GM19023 (cell line): ENCODE measurements around the gene ESYT1.

Source experiments
- ATAC-seq: cut with Tn5 transposase; IDR thresholded peaks from one replicate; pipeline ENCODE4 v1.9.1; 2021; ENCODE audit warnings: mild to moderate bottlenecking, moderate library complexity; ENCODE audit not compliant: unreplicated experiment

The ESYT1 gene

GRCh38 chr12:56127888-56128669, at the start of gene ESYT1:
ESYT1 (plus strand) TSS chr12:56128267; CDS start chr12:56128320, 53 bp downstream.
- peak; percentile 91 for ATAC-seq

DNA sequence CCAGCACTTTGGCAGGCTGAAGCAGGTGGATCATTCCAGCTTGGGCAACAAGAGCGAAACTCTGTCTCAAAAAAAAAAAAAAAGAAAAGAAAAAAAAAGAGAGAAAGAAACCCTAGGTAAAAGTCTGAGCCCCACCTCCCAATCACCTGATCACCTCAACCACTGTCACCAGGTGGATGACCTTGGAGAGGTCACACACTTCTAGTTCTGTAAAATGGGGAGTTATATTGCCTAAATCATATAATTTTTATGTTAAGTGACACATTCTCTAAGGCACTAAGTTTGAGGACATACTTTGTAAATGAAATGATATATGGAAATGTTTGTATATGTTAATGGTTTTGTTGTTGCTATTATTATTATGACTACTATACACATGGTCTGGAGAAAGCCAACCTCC, 49.6 kb upstream of the ESYT1 start:
- no peak for ATAC-seq

- peak; percentile 72 for ATAC-seq
These were observed 48.9 kb upstream of the ESYT1 start for GRCh38 chr12:56078931-56079722.

DNA sequence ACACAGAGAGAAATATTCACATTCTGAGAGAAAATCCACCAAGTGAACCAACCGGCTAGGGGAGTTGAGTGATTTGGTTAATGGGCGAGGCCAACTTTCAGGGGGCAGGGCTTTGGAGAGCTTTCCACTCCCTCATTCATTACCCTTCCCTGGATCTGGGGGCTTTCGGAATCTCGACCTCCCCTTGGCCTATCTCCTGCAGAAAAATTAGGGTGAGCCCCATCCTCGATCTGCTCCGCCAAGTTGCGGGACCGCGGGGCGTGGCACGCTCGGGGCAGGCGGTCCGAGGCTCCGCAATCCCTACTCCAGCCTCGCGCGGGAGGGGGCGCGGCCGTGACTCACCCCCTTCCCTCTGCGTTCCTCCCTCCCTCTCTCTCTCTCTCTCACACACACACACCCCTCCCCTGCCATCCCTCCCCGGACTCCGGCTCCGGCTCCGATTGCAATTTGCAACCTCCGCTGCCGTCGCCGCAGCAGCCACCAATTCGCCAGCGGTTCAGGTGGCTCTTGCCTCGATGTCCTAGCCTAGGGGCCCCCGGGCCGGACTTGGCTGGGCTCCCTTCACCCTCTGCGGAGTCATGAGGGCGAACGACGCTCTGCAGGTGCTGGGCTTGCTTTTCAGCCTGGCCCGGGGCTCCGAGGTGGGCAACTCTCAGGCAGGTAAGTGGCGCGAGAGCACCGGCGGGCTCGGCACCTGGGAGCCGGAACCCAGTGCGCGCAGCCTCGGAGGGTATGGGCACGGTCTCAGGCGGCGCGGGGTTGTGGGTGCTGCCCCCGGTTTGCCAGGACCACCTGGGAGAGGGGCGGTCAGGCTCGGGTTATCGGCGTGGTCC, 48.1 kb upstream of the ESYT1 start, which contains the start of gene ERBB3:
Gene ERBB3, plus strand, starts transcription at position 443 of the 833 bp plus-strand sequence. Its CDS starts 136 bp downstream, at position 579.
- peak; percentile 32 for ATAC-seq

DNA sequence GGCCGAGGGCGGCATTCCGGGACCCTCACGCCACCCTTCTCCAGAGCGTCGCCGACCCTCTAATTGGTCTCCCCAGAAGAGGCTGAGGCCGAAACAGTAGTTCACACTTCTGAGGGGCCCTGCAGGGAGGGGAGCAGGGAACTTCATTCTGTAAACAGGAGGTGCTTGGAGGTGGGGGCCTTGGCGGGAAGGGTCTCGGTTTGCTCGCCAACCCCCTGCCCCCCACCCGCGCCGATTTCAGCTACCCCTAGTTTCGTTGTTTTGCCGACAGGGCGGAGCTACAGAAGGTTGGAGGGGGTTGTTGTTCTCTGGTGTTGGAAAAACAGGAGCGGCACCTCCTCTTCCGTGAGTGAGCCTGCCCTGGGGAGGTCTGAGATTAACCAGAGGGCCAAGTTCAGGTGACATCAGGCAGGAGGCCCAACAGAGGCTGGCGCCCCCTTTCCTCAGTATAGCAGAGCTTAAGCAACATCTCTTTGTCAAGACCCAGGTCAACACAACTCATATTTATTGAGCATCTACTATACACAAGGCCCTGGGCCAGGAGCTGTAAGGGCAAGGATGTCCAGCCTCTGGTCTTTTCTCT, 47.4 kb upstream of the ESYT1 start:
- no peak for ATAC-seq

- ATAC-seq, result no peak
These were observed 46.4 kb upstream of the ESYT1 start for GRCh38 chr12:56081393-56082347.

DNA sequence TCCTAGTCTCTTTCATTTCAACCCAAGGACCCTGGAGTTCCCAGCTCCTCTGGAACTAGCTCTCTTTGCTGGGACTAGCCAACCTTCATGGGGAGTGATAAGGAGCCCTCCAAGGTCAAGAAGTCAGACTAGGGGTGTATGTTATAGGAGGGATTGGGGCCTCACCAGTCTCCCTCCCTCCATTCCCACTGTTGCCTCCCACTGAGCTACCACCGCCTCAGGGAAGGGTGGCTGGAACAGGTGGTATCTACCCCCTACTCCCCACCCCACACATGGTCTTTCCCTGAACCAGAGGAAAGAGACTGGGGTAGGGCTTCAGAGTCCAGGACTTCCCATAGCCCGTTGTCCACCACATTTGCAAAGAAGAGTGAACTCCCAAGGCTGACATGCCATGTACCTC, 45.7 kb upstream of the ESYT1 start:
- ATAC-seq, result no peak

DNA sequence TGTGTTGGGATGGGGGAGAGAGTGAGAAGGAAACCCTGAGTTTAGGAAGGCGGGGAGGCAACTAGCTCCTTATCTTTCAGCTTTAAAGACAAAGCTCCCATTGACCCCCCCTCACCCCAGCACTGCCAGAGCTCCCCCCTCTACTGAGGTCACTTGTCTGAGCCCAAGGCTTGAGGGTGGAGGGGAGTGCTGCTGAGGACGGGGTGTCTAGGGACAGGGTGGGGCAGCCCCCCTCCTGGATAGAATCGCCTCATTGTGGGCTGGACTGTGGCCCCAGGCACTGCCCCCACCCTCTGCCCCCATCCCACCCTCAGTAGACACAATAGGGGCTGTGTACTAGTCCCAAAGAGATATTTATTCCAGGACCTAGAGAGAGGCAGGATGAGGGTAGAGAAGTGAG, 45.1 kb upstream of the ESYT1 start:
- no peak for ATAC-seq

- no peak for ATAC-seq
These were observed 43.0 kb upstream of the ESYT1 start for GRCh38 chr12:56084958-56085543.

DNA sequence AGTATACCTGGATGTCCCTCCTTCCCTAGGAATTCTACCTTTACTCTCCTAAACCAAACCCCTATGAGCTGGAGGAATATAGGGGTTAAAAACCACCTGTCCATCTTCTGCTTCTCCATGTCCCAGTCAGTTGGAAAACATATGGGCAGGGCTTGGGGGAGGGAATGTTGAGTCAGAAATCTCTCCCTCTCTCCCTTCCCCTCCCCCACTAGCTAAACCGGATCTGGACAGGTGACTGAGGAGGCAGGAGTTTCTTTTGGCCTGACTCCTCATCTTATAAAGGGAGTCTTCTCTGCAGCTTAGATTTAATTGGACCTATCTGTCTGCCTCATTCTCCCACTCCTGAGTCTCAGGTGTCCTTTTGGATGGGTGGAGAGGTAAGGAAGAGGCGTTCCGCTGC, 42.0 kb upstream of the ESYT1 start:
- ATAC-seq, result no peak

DNA sequence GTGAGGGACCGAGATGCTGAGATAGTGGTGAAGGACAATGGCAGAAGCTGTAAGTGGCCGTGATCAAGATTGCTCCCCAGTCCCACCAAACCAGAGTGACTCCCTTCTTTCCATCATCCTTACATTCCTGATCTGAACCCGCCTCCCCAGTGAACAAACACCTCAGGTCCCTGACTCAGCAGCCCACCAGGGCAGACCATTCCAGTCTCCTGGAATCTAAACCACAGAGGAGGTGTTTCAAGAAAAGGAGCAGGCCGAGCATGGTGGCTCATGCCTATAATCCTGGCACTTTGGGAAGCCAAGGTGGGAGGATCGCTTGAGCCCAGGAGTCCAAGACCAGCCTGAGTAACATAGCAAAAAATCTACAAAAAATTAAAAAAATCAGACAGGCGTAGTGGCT, 41.5 kb upstream of the ESYT1 start:
- ATAC-seq, result no peak

DNA sequence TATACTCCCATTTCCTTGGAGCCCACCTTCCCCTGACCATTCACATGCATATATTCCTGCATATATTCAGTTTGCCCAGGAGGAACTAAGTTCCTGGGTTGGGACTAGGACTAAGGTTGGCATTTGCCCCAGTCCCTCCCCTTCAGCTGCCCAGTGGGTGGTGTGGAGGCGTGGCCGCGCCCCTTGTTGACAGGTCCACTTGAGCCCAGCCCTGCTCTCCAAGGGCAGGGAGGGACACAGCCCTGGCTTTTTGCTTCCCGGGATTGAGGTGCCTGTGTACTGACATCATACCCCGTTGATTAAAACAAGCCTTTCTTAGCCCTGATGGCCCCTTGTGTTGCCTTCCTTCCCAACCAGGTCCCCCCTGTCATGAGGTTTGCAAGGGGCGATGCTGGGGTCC, 40.8 kb upstream of the ESYT1 start:
- no peak for ATAC-seq

DNA sequence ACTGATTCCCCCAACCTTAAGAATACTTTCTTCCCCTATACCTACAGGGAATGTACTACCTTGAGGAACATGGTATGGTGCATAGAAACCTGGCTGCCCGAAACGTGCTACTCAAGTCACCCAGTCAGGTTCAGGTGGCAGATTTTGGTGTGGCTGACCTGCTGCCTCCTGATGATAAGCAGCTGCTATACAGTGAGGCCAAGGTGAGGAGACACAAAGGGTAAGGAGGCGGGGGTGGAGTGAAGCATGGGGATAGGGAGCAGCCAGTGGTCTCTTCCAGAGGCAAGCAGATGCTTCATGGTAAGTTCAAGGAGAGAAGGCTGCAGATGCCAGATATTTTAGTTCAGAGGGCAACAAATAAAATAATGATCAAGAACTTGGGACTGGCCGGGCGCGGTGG, 30.3 kb upstream of the ESYT1 start:
- ATAC-seq, result no peak

- ATAC-seq, result no peak
These were observed 29.5 kb upstream of the ESYT1 start for GRCh38 chr12:56098592-56098991.

DNA sequence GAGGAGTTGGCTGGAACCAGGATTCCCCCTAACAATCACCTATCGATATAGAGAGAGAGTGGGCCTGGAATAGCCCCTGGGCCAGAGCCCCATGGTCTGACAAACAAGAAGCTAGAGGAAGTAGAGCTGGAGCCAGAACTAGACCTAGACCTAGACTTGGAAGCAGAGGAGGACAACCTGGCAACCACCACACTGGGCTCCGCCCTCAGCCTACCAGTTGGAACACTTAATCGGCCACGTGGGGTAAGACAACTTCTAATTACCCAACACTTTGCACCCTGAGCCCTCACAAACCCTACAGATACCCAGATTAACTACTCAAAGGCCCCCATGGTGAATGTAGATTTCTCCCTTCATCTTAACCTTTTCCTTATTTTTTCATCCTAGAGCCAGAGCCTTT, 28.3 kb upstream of the ESYT1 start:
- no peak for ATAC-seq

DNA sequence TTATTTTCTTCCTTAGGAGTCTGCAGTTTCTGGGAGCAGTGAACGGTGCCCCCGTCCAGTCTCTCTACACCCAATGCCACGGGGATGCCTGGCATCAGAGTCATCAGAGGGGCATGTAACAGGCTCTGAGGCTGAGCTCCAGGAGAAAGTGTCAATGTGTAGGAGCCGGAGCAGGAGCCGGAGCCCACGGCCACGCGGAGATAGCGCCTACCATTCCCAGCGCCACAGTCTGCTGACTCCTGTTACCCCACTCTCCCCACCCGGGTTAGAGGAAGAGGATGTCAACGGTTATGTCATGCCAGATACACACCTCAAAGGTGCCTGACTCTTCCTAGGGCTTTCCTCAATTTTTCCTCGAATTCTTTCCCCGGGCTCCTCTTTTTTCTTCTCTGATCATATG, 27.0 kb upstream of the ESYT1 start:
- ATAC-seq, result no peak

DNA sequence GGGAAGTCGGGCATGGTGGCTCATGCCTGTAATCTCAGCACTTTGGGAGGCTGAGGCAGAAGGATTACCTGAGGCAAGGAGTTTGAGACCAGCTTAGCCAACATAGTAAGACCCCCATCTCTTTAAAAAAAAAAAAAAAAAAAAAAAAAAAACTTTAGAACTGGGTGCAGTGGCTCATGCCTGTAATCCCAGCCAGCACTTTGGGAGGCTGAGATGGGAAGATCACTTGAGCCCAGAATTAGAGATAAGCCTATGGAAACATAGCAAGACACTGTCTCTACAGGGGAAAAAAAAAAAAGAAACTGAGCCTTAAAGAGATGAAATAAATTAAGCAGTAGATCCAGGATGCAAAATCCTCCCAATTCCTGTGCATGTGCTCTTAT, 25.4 kb upstream of the ESYT1 start:
- no peak for ATAC-seq

DNA sequence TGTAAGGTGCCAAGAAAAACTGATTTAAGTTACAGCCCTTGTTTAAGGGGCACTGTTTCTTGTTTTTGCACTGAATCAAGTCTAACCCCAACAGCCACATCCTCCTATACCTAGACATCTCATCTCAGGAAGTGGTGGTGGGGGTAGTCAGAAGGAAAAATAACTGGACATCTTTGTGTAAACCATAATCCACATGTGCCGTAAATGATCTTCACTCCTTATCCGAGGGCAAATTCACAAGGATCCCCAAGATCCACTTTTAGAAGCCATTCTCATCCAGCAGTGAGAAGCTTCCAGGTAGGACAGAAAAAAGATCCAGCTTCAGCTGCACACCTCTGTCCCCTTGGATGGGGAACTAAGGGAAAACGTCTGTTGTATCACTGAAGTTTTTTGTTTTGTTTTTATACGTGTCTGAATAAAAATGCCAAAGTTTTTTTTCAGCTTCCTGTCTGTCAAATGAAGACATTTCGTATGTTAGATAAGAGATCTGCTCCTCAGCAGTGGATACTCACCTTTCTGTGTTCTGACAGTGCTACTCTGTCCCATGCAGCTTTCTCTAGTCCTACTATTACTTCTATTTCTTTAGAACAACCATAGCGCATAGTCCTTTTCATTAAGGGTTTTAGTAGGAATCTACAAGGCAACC, 24.9 kb upstream of the ESYT1 start:
- ATAC-seq, result no peak

DNA sequence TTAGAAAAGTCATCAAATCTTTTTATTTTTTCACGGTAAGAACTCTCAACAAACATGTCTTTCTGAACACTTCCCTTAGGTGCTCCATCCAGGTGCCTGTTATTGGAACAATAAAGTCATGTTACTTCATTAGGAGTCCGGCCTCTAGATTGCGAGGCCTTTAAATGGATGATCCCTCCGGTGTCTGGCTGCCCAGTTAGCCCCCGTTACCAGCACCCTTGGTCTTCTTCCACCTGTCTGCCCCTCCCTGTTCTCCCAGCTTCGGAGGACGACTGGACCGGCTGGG, 24.3 kb upstream of the ESYT1 start:
- ATAC-seq, result no peak
